ENCODE data around the gene TRPM3. TPM values are rescaled to one million over a fixed set of nuclear protein-coding genes. Genes with fewer than 3 reads are reported as not detected.

TRPM3 gene
- total and polyA plus RNA-seq, 12 donors: 0.27 to 5.3 (median 1.8) TPM

GRCh38 chr9:70802758-70803436, 318.5 kb downstream of the TRPM3 start:
- TF ChIP-seq, protein P1, sequence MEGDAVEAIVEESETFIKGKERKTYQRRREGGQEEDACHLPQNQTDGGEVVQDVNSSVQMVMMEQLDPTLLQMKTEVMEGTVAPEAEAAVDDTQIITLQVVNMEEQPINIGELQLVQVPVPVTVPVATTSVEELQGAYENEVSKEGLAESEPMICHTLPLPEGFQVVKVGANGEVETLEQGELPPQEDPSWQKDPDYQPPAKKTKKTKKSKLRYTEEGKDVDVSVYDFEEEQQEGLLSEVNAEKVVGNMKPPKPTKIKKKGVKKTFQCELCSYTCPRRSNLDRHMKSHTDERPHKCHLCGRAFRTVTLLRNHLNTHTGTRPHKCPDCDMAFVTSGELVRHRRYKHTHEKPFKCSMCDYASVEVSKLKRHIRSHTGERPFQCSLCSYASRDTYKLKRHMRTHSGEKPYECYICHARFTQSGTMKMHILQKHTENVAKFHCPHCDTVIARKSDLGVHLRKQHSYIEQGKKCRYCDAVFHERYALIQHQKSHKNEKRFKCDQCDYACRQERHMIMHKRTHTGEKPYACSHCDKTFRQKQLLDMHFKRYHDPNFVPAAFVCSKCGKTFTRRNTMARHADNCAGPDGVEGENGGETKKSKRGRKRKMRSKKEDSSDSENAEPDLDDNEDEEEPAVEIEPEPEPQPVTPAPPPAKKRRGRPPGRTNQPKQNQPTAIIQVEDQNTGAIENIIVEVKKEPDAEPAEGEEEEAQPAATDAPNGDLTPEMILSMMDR (IDR thresholded peaks at IDR 0.05): no peak
- TF ChIP-seq POLR2A (IDR thresholded peaks at IDR 0.05): no peak
- DNase-seq: no peak
- H3K4me3 ChIP-seq: no peak overlapping the region
- H3K36me3 ChIP-seq (replicated peaks in 1 of 2): no peaks in the 10 kb centered on the region
- no peak overlapping the region for H3K27ac ChIP-seq
- no peaks in the 10 kb centered on the region for H3K4me1 ChIP-seq (replicated peaks in 1 of 2)
- intact Hi-C loops (cut with DNase I): no loop called here
- no peaks in the 10 kb centered on the region for H3K9me3 ChIP-seq (replicated peaks in 1 of 3)
- WGBS, 4 donors: 84 to 93% (median 85%) methylated on average over 6 of the region's 6 CpGs
- H3K27me3 ChIP-seq: no peaks in the 10 kb centered on the region

DNA sequence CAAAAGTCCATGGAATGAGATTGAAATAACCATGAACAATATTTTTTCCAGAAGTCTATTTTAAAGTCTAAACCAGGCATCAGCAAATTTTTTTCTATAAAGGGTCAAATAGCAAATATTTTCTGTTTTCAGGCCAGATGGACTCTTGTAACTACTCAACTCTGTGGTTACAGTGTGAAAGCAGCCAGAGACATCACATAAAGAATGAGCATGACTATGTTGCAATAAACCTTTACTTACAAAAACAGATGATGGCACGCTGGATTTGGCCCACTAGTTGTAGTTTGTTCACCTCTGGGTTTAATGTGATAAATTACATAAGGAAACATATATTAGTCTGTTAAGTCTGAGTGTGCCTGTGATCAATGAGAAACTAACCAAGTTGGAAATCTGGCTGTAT, 319.2 kb downstream of the TRPM3 start:
- no peak overlapping the region for H3K27ac ChIP-seq

GRCh38 chr9:70801181-70801829, 320.1 kb downstream of the TRPM3 start:
- TF ChIP-seq, protein P1 (IDR thresholded peaks at IDR 0.05): no peak
- TF ChIP-seq POLR2A (IDR thresholded peaks at IDR 0.05): no peak
- intact Hi-C loops (cut with DNase I): no loop called here
- Histone ChIP-seq H3K36me3 (replicated peaks in 1 of 2) (no peaks in the 10 kb centered on the region), H3K27me3 (no peaks in the 10 kb centered on the region), H3K27ac (no peak overlapping the region), H3K9me3 (replicated peaks in 1 of 3) (no peaks in the 10 kb centered on the region), H3K4me1 (replicated peaks in 1 of 2) (no peaks in the 10 kb centered on the region), H3K4me3 (no peak overlapping the region)
- no peak for DNase-seq
- WGBS, 4 donors: 66 to 77% (median 72%) methylated on average over 4 of the region's 4 CpGs

More for the DNA sequence above, 319.2 kb downstream of the TRPM3 start:
- H3K9me3 ChIP-seq (replicated peaks in 1 of 3): no peaks in the 10 kb centered on the region
- TF ChIP-seq, protein P1 (IDR thresholded peaks at IDR 0.05): no peak
- no peak for TF ChIP-seq POLR2A (IDR thresholded peaks at IDR 0.05)
- H3K36me3 ChIP-seq (replicated peaks in 1 of 2): no peaks in the 10 kb centered on the region
- H3K4me3 ChIP-seq: no peak overlapping the region
- no peak for DNase-seq
- no peaks in the 10 kb centered on the region for H3K27me3 ChIP-seq
- H3K4me1 ChIP-seq (replicated peaks in 1 of 2): no peaks in the 10 kb centered on the region
- intact Hi-C loops (cut with DNase I): no loop called here
- 0 to 45% (median 0%) methylated on average over 1 of the region's 1 CpG for WGBS, 4 donors

DNA sequence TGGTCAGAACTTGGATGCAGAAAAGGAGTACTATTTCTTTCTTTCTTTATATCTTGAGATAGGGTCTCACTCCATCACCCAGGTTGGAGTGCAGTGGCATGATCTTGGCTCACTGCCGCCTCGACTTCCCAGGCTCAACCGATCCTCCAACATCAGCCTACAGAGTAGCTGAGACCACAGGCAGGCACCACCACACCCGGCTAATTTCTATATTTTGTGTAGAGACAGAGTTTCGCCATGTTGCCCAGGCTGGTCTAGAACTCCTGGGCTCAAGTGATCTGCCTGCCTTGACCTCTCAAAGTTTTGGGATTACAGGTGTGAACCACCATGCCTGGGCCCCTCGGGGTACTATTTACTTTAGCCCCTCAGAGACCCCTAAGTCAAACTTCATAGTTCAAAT, 323.4 kb downstream of the TRPM3 start:
- Histone ChIP-seq H3K36me3 (replicated peaks in 1 of 2) (no peaks in the 10 kb centered on the region), H3K4me3 (no peak overlapping the region), H3K9me3 (replicated peaks in 1 of 3) (no peaks in the 10 kb centered on the region), H3K27me3 (no peaks in the 10 kb centered on the region), H3K27ac (no peak overlapping the region), H3K4me1 (replicated peaks in 1 of 2) (no peaks in the 10 kb centered on the region)
- TF ChIP-seq, protein P1 (IDR thresholded peaks at IDR 0.05): no peak
- no peak for TF ChIP-seq POLR2A (IDR thresholded peaks at IDR 0.05)
- WGBS, 4 donors: 85 to 91% (median 90%) methylated on average over 6 of the region's 6 CpGs
- DNase-seq: no peak
- intact Hi-C loops (cut with DNase I): no loop called here

Data from adrenal gland (tissue), 12 donors.